IPS-15b (cell line): ENCODE results near the gene MOBP.

Experiments
- H3K27me3 ChIP-seq: one replicate; pipeline ENCODE4 v1.6.1; 2013; ENCODE audit warnings: low read length; ENCODE audit not compliant: control insufficient read depth, insufficient read depth
- H3K36me3 ChIP-seq: one replicate; pipeline ENCODE4 v1.6.1; 2013; ENCODE audit warnings: low read length; ENCODE audit not compliant: control insufficient read depth, insufficient read depth
- H3K4me1 ChIP-seq: one replicate; pipeline ENCODE4 v1.6.1; 2013; ENCODE audit warnings: mild to moderate bottlenecking, low read length; ENCODE audit not compliant: control insufficient read depth, insufficient read depth
- H3K4me3 ChIP-seq: one replicate; pipeline ENCODE4 v1.5.1; 2013; ENCODE audit warnings: low read depth, low read length
- H3K9ac ChIP-seq: one replicate; pipeline ENCODE4 v1.6.1; 2013; ENCODE audit warnings: low read depth, mild to moderate bottlenecking, low read length
- H3K9me3 ChIP-seq: one replicate; pipeline ENCODE4 v1.6.1; 2013; ENCODE audit warnings: mild to moderate bottlenecking, low read length; ENCODE audit not compliant: control insufficient read depth, insufficient read depth

MOBP gene

DNA sequence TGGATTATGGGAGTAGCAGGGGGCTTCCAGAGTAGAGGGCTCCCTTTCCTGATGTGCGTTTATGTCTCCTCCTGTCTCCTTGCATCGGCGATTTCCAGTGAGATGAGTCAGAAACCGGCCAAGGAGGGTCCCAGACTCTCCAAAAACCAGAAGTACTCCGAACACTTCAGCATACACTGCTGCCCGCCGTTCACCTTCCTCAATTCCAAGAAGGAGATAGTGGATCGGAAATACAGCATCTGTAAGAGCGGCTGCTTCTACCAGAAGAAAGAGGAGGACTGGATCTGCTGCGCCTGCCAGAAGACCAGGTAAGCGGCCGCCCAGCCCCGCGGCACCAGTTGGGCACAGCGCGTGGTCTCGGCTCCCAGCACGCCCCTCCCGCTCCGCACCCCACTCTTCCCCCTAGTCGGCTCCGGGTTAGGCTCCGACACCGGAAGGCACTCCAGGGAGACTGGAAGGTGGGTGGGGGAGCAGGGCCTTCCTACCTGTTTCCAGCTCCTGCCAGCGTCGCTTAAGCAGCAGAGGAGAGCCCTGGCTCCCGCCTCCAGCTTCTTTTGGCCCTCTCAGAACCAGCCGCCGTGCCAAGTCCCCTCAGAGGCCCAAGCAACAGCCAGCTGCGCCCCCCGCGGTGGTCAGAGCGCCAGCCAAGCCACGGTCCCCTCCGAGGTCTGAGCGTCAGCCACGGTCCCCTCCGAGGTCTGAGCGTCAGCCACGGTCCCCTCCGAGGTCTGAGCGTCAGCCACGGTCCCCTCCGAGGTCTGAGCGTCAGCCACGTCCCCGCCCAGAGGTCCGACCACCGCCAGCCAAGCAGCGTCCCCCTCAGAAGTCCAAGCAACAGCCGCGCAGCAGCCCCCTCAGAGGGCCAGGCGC, 34.7 kb downstream of the MOBP start:
- peaks cover 15% of the 10 kb centered on the region for H3K4me1 ChIP-seq
- peaks cover 40% of the 10 kb centered on the region for H3K27me3 ChIP-seq
- no peaks in the 10 kb centered on the region for H3K9me3 ChIP-seq
- no peak overlapping the region for H3K9ac ChIP-seq
- no peaks in the 10 kb centered on the region for H3K36me3 ChIP-seq
- H3K4me3 ChIP-seq, result no peak overlapping the region

GRCh38 chr3:39502838-39503145, 35.3 kb downstream of the MOBP start:
- peaks cover 15% of the 10 kb centered on the region for H3K4me1 ChIP-seq
- no peaks in the 10 kb centered on the region for H3K9me3 ChIP-seq
- no peak overlapping the region for H3K9ac ChIP-seq
- H3K27me3 ChIP-seq, result peaks cover 40% of the 10 kb centered on the region
- H3K36me3 ChIP-seq, result no peaks in the 10 kb centered on the region
- H3K4me3 ChIP-seq, result no peak overlapping the region

- peaks cover 49% of the 10 kb centered on the region for H3K27me3 ChIP-seq
- no peaks in the 10 kb centered on the region for H3K36me3 ChIP-seq
- H3K9me3 ChIP-seq, result no peaks in the 10 kb centered on the region
- peaks cover 15% of the 10 kb centered on the region for H3K4me1 ChIP-seq
- peak overlapping the region; percentile 11 for H3K4me3 ChIP-seq
- H3K9ac ChIP-seq, result no peak overlapping the region
Observed at GRCh38 chr3:39505866-39506742, 38.6 kb downstream of the MOBP start.

DNA sequence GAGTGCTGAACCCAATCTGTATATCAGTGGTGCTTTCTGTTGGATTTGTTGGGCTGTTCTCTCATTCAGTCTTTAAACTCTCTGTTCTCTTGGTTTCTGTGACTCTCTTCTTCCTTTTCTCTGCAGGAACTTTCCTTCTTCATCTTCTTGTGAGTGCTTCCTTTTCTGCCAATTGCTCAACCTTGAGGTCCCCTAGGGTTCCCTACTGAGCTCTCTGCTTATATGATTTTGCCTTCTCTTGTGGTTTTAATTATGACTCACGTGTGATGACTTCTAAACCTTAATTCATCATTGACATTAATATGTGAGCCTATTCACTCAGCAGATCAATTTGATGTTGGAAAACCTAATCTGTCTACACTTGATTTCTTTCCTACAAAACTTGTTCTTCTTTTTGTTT, 39.4 kb downstream of the MOBP start:
- Histone ChIP-seq H3K36me3 (no peaks in the 10 kb centered on the region), H3K9ac (no peak overlapping the region), H3K27me3 (peaks cover 49% of the 10 kb centered on the region), H3K9me3 (no peaks in the 10 kb centered on the region), H3K4me3 (no peak overlapping the region), H3K4me1 (peaks cover 15% of the 10 kb centered on the region)

GRCh38 chr3:39513791-39514369, 46.4 kb downstream of the MOBP start:
- Histone ChIP-seq H3K4me3 (no peak overlapping the region), H3K9me3 (no peaks in the 10 kb centered on the region), H3K27me3 (peaks cover 3% of the 10 kb centered on the region), H3K36me3 (no peaks in the 10 kb centered on the region), H3K9ac (no peak overlapping the region), H3K4me1 (peaks cover 8% of the 10 kb centered on the region)

DNA sequence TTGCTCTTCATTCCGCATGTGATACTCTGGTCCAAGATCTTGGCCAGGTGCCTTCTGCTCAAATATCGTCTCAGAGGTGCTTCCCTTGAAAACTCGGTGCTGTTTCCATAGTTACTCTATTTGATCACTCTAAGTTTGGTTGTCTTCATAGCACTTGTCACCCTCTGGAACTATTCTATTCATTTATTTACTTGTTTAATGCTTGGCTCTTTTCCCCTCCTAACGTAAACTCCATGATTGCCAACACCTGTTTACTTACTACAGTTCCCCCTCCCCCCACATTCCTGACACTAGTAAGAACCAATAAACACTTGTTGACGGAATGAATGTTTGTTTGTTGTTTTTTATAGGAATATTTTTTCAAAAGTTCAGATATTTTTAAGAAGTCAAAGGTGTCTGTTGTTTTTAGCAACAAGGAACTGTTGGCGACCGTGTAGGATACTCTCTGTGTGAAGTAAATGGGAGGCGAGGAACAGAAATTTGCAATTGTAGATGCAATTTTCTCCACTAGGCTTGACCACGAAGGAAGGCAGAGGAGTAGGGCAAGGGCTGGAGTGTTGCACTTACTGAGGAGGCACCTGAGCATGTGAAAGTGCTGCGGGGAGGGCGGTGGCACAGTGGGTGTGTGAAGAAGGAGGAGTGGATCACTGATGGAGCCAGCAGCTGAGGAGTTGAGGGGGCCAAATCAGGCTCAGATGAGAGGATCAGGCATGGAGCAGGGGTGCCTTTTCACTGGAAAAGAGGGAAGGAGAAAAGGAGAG, 48.4 kb downstream of the MOBP start:
- no peak overlapping the region for H3K4me3 ChIP-seq
- no peaks in the 10 kb centered on the region for H3K36me3 ChIP-seq
- peaks cover 8% of the 10 kb centered on the region for H3K4me1 ChIP-seq
- no peak overlapping the region for H3K9ac ChIP-seq
- H3K27me3 ChIP-seq, result no peaks in the 10 kb centered on the region
- no peaks in the 10 kb centered on the region for H3K9me3 ChIP-seq

- Histone ChIP-seq H3K9me3 (peaks cover 6% of the 10 kb centered on the region), H3K36me3 (no peaks in the 10 kb centered on the region), H3K4me3 (no peak overlapping the region), H3K9ac (no peak overlapping the region), H3K4me1 (peaks cover 8% of the 10 kb centered on the region), H3K27me3 (no peaks in the 10 kb centered on the region)
Observed at GRCh38 chr3:39519103-39519502, 51.6 kb downstream of the MOBP start.

GRCh38 chr3:39519554-39520288, 52.2 kb downstream of the MOBP start:
- H3K4me1 ChIP-seq, result peaks cover 8% of the 10 kb centered on the region
- no peak overlapping the region for H3K4me3 ChIP-seq
- peaks cover 7% of the 10 kb centered on the region for H3K9me3 ChIP-seq
- H3K9ac ChIP-seq, result no peak overlapping the region
- no peaks in the 10 kb centered on the region for H3K27me3 ChIP-seq
- H3K36me3 ChIP-seq, result no peaks in the 10 kb centered on the region

- Histone ChIP-seq H3K36me3 (no peaks in the 10 kb centered on the region), H3K4me3 (no peak overlapping the region), H3K27me3 (no peaks in the 10 kb centered on the region), H3K9me3 (peaks cover 7% of the 10 kb centered on the region), H3K4me1 (no peaks in the 10 kb centered on the region), H3K9ac (no peak overlapping the region)
Observed at GRCh38 chr3:39521456-39521855, 54.0 kb downstream of the MOBP start.

GRCh38 chr3:39524107-39524506, 56.6 kb downstream of the MOBP start:
- Histone ChIP-seq H3K9ac (no peak overlapping the region), H3K9me3 (peaks cover 7% of the 10 kb centered on the region), H3K4me3 (no peak overlapping the region), H3K36me3 (no peaks in the 10 kb centered on the region), H3K4me1 (no peaks in the 10 kb centered on the region), H3K27me3 (no peaks in the 10 kb centered on the region)

- no peak overlapping the region for H3K4me3 ChIP-seq
- peaks cover 4% of the 10 kb centered on the region for H3K9me3 ChIP-seq
- no peaks in the 10 kb centered on the region for H3K4me1 ChIP-seq
- H3K27me3 ChIP-seq, result no peaks in the 10 kb centered on the region
- H3K36me3 ChIP-seq, result no peaks in the 10 kb centered on the region
- H3K9ac ChIP-seq, result no peak overlapping the region
Observed at GRCh38 chr3:39528844-39529243, 61.4 kb downstream of the MOBP start.
